Cardiac fibroblast (primary cell): ENCODE results near the gene GPR26.
"Not testable (repeated sequence)": the region's sequence is repeated elsewhere in the genome, so short reads cannot be mapped to it uniquely, and the experiment has no call there.

Experiments used
- DNase-seq, 2 donors: peaks; one replicate each; pipeline versions ENCODE4 v3.0.0 to v3.0.0-alpha.2; 2010; ENCODE audit warnings: low read depth in 2 of 2
- H3K4me3 ChIP-seq, 2 donors: replicated peaks in 1 of 2; 1 replicate in 1 of 2; 2 replicates in 1 of 2; pipeline ENCODE4 v1.5.1; 2011; ENCODE audit warnings: low read depth in 2 of 2, low read length in 2 of 2, mild to moderate bottlenecking in 2 of 2, moderate library complexity in 1 of 2
- TF ChIP-seq, protein P1 (sequence below): IDR thresholded peaks from one replicate; pipeline ENCODE4 v1.5.1; 2011; ENCODE audit warnings: low read depth, mild to moderate bottlenecking, low read length, inconsistent platforms

The GPR26 gene

DNA sequence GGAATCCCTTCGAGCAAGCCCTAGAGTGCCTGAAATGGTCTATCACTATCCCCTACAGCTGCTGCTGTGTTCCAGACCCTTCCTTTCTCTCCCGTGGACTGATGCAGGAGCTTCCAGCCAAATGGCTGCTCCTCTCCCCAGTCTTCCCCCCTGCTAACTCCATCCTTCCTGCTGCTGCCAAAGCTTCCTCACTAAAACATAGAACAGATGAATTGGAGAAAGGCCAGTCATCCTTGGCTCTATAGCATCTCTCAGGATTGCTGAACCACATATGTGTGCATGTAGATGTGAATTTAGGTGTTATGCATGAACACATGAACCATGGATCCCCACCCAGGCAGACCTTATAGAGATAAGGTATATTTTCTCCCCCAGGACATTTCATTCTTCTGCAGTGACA lies 60.7 kb downstream of the GPR26 start:
- no peak for DNase-seq
- H3K4me3 ChIP-seq = no peak overlapping the region
- TF ChIP-seq, protein P1, sequence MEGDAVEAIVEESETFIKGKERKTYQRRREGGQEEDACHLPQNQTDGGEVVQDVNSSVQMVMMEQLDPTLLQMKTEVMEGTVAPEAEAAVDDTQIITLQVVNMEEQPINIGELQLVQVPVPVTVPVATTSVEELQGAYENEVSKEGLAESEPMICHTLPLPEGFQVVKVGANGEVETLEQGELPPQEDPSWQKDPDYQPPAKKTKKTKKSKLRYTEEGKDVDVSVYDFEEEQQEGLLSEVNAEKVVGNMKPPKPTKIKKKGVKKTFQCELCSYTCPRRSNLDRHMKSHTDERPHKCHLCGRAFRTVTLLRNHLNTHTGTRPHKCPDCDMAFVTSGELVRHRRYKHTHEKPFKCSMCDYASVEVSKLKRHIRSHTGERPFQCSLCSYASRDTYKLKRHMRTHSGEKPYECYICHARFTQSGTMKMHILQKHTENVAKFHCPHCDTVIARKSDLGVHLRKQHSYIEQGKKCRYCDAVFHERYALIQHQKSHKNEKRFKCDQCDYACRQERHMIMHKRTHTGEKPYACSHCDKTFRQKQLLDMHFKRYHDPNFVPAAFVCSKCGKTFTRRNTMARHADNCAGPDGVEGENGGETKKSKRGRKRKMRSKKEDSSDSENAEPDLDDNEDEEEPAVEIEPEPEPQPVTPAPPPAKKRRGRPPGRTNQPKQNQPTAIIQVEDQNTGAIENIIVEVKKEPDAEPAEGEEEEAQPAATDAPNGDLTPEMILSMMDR = no peak

DNA sequence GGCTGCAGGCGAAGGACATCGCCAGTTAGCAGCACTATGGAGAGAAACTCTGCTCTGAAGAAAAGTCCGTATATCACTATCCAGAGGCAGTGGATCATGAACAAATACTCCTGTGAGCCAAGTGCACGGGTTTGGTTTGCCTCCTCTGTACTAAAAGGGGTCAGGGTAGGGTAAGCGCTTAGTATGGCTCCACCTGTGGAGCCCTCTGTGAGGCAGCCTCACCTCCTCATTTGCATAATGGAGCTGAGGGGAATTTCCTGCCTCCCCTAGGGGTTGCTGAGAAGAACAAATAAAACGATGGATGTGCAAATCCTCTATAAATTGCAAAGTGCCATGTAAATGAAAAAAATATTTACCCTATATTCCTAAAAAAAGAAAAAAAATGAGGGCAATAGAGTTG lies 63.4 kb downstream of the GPR26 start:
- TF ChIP-seq, protein P1 = no peak
- no peak for DNase-seq
- H3K4me3 ChIP-seq = no peak overlapping the region

DNA sequence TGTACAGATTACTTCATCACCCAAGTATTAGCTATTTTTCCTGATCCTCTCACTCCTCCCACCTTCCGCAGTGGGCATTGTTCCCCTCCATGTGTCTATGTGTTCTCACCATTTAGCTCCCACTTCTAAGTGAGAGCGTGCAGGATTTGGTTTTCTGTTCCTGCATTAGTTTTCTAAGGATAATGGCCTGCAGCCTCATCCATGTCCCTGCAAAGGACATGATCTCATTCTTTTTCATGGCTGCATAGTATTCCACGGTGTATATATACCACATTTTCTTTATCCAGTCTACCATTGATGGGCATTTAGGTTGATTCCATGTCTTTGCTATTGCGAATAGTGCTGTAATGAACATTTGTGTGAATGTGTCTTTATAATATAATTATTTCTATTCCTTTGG lies 70.8 kb downstream of the GPR26 start:
- not testable (repeated sequence) for DNase-seq, H3K4me3 ChIP-seq

DNA sequence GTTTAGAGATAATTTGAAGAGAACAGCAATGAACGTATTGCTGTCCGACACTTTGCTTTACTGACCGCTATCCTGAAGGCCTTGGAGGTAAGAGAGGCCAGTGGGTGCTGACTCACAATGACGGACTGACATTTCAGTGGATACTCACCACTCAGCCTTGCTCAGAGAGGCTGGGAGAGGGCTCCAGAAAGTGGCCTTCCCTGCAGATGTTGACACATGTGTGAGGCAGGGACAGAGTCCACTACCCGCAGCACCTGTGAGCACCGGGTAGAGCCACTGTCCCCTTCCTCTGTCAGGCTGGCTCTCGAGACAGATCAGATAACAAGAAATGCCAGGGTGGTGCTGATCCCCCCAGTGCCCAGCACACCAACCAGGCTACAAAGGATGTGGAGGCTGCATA lies 75.0 kb downstream of the GPR26 start:
- H3K4me3 ChIP-seq = no peak overlapping the region
- DNase-seq = no peak
- TF ChIP-seq, protein P1 = no peak

DNA sequence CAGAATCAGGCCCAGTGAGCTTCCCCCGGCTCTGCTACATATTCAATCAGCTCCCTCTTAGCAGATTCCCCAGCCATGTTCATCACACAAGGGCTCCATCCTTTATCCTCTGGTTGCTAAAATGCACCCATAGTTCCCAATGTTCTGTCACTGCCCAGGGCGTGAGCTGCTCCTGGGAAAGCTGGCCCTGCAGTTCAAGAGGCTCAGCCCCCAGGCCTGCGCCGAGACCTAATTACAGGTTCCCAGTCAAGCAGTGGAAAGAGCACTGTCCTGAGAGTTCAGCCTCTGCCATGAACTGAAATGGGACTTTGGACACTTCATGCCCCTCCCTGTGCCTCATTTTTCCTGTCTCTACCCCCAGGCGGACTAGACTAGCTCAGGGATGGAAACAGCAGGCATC lies 75.6 kb downstream of the GPR26 start:
- no peak for DNase-seq
- TF ChIP-seq, protein P1 = no peak
- no peak overlapping the region for H3K4me3 ChIP-seq

DNA sequence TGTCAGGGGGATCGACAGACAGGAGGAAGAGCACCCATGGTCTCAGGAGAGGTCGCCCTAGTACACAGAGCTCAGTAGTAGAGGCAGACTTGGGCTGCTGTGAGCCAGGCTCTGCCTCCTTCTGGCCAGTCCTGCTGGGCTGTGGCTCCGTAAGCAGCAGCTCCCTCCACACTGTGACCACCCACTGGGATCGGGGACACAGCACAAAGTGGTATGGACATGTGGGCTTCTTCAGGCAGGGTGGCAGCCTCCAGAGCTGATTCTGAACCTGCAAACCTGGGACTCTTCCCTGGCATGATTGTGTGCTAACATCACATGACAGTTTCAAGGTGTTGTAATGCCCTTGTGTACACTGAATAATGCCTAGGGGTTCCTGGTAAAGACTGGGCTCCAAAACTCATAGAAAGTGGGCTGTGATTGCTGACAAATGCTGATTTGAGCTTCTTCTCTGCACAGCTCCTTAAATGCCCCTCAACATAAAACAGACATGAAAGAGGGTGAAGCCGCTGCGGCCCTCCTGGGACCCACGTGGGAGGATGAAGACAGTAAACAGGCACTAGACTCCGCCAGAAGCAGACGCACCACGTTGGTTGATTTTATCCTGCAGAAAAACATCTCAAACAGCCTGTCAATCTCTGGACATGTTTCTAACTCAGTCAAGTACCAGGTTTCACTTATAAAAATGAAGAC lies 76.7 kb downstream of the GPR26 start:
- TF ChIP-seq, protein P1 = no peak
- H3K4me3 ChIP-seq = no peak overlapping the region
- no peak for DNase-seq

DNA sequence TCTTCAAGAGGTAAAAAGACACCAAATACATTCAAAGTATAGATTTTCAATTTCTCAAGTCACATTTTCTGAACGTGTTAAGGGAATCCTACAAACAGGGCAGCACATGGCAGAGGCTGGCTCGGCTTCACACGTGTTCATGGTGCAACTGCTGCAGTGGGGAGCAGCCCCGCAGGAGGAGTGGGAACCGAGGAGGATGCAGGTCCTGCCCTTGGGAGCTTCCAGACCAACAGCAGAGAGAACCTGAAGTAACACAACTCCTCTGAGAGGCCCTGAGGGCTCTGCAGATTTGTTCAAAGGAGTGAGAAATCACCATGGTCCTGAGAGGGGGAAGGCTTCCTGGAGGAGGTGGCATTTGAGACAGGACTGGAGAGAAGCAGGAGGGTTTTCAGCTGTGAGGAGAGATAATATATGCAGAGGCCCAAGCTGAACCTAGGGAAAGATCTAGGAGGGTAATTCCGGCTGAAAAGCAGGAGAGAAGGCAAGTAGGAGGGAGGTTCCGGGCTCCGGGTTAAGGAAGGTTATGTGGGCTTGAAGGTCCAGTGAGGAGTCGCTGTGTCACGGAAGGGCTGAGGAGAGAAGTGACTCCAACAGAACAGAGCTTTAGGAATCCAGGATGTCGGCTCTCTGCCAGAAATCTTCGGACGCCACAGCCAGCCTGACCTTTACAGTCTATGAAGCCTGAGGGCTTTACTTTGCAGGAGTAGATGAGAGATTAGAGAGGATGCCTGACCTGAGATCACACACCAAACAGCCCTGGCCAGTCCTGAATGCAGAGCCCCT lies 77.5 kb downstream of the GPR26 start:
- no peak for DNase-seq
- H3K4me3 ChIP-seq = no peak overlapping the region
- TF ChIP-seq, protein P1 = no peak
